GM18867 (cell line): ENCODE measurements around the gene PNMA8A.
"Not testable (repeated sequence)": the region's sequence is repeated elsewhere in the genome, so short reads cannot be mapped to it uniquely, and the experiment has no call there.

Source experiments
- ATAC-seq: cut with Tn5 transposase; IDR thresholded peaks from one replicate; pipeline ENCODE4 v1.9.1; 2021; ENCODE audit warnings: mild to moderate bottlenecking, moderate library complexity; ENCODE audit not compliant: unreplicated experiment

PNMA8A gene

DNA sequence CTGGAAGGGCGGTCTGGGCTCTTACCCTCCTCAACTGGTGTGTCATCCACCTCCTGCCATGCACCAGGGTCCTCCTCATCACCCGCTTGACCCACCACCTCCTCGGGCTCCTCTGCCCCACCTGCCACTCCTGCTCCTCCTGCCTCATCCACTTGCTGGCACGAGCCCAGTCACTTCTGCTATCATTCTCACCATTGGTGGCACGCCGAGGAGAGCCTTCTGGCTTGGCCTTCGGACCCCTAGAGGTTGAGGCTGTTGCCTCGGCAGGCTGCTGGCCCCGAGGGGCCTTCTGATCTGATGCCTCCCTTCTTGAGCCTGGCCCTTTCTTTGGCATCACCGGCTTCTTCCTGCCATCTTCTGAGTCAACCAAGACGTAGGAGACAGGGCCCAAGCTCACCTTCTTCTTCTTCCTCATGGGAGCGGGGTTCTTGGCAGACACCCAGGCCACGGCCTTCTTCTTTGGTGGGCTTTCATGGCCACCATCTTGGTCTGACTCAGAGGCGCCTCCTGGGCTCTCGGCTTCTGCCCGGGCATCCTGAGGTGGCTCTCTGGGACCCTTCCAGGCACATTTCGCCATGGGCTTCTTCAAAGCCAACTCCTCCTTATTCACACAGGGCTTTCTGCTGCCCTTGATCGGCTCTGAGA, 1.7 kb downstream of the PNMA8A start:
- no peak for ATAC-seq

DNA sequence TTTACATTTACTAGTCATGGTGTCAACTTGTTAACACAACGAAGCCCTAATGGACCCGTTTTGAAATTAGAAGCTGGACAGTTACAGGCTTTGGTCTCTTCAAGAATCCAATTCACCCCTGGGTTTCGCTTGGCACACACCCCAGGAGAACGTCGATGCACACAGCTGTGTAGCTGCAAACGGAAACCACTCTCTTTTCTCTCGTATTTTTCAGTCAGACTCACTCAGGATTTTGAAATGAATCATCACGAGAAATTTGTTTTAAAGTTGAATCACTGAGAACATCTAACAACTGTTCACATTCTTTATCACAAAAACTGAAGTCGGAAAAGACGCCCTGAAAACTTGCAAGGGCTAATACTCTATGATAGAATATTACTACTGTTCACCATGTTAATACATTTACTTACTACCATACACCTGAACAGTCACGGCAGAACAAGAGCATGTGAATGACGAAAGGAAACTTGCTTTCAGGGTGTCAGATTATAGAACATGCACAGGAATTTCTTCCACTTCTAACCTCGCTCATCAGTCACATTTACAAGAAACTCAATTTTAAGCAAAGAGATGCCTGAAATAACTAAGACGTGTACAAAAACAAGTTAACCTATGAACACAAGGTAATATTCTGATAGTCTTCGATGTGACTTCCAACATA, 4.7 kb downstream of the PNMA8A start:
- ATAC-seq: peak; percentile 68

DNA sequence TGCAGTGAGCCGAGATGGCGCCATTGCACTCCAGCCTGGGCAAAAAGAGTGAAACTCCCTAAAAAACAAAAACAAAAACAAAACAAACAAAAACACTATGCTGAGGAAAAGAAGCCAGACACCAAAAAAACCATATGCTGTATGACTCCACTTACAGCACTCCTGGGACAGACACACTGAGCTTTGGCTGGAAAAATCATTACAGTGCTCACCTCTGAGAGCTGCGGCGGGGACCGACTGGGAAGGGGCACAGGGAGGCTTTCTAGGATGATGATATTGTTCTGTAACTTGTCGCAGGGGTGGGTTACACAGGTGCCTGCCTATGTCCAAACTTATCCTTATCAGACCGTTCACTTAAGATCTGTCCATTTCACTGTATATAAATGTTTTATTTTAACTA, 7.8 kb downstream of the PNMA8A start:
- no peak for ATAC-seq

DNA sequence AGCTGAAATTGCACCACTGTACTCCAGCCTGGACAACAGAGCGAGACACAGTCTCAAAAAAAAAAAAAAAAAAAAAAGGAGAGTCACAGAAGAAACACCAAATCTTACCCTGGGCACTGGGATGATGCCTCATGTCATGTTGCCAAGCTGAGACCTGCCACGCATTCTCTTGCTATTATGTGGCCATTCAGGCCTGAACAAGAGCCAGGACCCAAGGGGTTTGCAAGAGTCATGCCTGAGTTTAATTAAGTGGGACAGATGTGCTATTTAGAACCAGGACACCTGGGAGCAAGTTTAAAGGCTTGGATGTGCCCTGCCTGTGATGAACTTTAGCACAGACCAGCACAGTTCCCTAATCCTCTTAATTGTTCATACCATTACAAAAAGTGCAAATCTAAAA, 9.8 kb downstream of the PNMA8A start:
- no peak for ATAC-seq

DNA sequence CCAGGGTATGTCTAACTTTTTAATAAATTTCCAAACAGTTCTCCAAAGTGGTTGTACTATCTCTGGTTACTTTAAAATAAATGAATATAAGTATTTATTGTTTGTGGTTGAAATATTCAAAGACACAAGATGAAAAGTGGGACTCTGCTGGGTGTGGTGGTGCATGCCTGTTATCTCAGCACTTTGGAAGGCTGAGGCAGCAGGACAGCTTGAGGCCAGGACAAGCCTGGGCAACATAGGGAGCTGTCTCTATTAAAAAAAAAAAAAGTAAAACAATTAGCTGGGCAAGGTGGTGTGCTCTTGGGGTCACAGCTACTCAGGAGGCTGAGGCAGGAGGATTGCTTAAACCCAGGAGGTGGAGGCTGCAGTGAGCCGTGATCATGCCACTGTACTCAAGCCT, 10.4 kb downstream of the PNMA8A start:
- ATAC-seq: no peak

DNA sequence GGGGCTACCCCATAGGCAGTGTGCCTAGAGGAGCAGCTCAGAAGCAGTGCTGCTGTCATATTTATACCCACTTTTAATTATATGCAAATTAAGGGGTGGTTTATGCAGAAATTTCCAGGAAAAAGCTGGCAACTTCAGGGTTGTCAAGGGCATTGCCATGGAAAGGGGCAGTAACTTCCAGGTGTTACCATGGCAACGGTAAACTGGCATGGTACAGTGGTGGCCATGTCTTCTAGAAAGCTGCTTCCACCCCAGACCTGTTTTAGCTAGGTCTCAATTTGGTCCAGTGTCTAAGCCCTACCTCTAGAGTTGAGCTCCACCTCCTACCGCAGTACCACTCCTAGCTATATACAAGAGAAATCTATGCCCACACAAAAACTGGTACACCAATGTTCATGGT, 11.3 kb downstream of the PNMA8A start:
- no peak for ATAC-seq

DNA sequence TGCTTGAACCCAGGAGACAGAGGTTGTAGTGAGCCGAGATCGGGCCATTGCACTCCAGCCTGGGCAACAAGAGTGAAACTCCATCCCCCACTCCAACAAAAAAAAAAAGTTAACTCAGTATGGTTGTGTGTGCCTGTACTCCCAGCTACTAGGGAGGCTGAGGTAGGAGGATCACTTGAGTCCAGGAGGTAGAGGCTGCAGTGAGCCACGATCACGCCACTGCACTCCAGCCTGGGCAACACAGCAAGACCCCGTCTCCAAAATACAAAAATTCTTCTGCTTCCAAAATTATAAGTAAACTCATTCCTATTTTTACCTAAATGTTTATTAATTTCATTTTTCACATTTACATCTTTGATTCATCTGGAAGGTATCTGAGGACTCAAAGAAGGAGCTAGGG, 14.4 kb downstream of the PNMA8A start:
- ATAC-seq: no peak

DNA sequence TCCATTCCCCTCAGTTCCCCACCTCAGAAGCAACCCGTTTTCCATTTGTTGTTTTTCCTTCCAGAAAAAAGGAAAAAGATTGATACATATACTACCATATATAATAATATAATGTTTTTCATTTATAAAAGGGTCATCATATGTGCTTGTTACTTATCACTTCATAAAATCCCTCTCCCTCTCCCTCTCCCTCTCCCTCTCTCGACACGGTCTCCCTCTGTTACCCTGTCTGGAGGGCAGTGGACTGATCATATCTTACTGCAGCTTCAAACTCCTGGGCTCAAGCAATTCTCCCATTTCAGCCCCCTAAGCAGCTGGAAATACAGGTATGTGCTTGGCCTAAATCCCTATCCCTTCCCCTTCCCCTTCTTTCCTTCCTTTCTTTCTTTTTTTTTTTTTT, 17.1 kb downstream of the PNMA8A start:
- no peak for ATAC-seq

DNA sequence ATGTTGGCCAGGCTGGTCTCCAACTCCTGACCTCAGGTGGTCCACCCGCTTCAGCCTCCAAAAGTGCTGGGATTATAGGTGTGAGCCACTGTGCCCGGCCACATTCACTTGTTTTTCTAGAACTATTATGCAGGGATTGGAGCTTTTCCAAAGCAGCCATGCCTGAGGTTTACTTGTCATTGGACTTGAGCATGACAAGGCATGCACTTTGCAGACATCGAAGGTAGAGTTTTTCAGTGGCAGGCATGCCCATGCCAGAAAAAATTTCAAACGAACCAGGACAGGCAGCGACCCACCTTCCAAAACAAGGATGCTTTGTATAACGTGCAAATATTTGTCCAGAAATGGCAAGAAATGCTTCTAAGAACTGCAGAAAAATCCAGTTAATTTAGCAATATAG, 17.7 kb downstream of the PNMA8A start:
- no peak for ATAC-seq

DNA sequence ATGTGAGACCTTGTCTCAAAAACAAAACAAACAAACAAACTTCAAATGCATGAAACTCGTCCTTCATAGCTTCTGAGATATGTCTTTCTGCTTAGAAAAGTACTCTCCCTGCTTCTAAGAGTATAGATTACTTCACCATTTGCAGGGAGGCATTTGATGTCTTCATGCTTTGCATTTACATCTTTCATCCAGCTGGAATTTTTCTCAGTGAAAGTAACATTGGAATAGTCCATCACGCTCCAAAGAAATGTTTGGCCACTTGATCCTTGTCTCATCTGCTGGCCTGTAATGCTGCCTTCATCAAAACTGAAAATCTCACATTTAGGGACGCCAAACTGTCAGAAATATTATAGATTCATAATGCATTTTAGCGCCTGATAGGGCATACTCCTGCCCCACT, 19.2 kb downstream of the PNMA8A start:
- no peak for ATAC-seq

DNA sequence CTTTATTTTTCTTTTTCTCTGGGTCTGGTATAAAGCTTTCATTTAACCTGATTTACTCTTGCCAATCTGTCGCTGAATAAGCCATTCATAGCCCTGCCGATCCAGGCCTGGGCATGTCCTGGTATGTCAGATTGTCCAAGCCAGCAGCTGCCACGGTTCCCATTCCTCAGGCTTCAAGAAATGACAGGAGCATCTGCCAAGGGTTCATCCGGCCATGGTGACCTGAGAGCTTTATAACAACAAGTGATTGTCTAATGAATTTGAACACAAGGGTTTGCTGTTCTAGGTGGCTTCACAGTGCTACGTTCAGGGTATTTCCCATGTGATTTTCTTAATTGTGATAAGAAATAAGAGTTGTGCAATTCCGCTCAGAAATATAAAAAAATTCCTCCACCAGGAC, 20.0 kb downstream of the PNMA8A start:
- no peak for ATAC-seq

DNA sequence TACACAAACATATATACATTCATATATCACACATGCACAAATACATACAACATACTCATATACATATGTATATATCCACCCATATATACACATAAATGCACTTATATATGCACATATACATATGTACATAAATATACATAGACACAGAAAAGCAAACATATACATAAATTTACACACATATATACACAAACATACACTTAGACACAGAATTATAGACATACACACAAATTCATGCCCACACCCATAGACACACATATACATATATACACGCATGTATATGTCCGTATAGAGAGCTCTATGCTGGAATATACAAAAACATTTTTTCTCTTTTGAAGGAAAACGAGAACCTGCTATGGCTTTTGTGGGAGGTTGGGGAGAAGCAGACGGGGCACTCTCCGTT, 20.6 kb downstream of the PNMA8A start:
- ATAC-seq: no peak

DNA sequence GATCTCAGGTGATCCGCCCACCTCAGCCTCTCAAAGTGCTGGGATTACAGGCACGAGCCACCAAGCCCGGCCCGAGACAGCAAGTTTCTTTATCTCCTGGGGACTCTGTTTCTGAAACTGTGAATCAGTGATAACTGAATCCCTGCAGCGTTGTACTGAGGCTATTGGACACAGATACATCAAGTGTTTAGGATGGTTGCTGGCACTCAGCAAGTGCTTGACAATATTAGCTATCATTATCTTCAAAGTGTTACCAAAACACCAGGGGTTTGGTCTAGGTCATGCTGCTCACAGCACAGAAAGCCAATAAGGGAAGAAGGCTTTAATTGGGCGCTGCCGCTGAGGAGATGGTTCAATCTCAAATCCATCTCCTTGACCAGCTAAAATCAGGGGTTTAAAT, 22.1 kb downstream of the PNMA8A start:
- no peak for ATAC-seq

DNA sequence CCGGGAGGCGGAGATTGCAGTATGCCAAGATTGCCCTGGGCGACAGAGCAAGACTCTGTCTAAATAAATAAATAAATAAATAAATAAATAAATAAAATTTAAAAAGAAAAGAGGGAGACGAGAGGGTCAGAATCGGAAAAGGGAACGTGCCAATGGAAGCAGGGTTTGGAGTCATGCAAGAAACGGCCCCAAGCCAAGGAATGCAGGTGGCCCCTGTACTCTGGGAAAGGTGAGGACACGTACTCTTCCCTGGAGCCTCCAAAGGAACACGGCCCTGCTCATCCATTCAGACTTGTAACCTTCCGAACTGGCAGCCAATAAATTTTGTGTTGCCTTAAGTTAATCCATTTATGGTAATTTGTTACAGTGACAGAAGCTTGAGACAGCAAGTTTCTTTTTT, 22.8 kb downstream of the PNMA8A start:
- no peak for ATAC-seq

DNA sequence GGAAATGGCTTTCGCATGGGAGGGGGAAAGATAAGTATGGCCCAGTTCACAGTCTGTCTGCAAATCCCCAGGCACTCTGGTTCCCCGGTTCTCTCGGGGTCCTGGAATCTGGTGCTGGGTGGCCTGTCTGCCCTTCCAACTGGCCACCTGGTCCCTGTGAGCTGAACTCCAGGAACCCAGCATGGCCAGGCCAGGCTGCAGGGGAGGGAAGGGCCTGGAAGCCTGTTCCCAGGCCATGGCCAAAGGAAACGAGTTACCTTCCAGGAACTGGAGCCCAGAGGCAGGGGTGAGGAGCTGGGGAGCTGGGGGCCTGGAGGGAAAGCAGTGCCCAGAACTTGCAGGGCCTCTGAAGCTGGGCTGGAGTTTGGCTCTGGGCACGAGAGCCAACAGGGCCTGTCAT, 23.5 kb downstream of the PNMA8A start:
- ATAC-seq: no peak

DNA sequence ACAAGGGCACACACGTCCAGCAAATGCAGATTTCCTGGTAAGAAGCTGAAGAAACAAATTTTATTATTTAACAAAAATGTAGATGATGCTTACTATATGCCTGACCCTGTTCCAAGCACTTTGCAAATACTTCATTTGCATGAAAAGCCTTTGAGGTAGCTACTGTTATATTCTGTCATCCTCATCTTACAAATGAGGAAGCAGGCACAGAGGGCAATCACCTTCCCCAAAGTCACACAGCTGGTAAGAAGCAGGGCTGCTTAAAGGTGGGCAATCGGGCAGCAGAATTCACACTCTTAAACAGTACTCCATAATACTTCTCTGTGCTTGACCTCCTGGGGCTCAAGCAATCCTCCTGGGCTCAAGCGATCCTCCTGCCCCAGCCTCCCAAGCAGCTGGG, 24.4 kb downstream of the PNMA8A start:
- no peak for ATAC-seq

DNA sequence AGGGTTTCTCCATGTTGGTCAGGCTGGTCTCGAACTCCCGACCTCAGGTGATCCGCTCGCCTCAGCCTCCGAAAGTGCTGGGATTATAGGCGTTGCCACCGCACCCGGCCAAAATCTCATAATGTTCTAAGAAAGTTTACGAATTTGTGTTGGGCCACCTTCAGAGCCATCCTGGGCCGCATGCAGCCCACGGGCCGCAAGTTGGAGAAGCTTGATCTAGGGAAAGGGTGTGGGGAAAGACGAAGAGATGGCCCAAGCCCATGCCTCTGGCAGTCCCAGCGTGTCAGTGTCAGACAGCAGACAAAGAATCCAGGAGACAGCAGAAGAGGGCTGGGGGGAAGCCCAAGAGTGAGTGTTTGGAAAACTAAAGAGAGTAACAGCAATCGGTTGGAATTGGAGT, 25.3 kb downstream of the PNMA8A start:
- ATAC-seq: no peak

DNA sequence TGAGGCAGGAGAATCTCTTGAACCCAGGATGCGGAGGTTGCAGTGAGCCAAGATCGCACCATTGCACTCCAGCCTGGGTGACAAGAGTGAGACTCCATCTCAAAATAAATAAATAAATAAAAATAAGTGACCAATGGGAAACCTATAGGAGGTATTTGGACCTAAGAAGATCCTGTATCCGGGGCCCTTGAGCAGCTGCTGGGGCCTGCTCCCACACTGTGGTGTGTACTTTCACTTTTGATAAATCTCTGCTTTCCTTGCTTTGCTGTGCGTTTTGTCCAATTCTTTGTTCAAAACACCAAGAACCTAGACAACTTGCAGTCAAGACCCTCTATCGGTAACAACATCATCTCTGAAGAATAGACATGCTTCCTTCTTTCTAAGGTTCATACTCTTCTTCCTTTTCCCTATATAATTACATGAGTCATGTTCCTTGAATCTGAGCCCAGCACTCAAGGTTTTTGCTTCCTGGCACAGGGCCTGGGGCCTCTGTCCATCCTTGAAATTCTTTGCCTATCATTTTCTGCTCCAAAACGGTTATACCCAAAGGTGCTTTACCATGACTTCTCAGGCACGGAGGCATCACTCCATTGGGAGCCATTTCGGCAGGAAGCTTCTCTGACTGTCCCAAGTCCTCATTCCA, 28.4 kb downstream of the PNMA8A start:
- ATAC-seq: no peak

DNA sequence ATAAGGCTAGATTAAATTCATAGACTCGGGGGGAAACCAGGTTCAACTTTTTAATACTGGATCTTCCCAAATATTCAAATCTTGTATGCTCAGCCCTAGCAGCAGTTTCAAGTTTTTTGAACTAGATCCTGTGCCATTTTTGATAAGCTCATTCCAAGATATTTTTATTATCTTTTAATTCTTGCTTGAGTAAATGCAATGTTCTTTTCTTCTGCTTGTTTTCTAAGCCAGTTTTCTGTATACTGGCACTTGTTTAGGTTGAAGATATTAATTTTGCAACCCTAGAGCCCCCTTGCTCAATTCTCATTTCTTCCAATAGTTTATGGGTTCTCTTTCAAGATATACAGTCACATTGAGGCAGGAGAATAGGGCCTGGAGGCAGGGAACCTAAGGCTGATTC, 29.5 kb downstream of the PNMA8A start:
- no peak for ATAC-seq

DNA sequence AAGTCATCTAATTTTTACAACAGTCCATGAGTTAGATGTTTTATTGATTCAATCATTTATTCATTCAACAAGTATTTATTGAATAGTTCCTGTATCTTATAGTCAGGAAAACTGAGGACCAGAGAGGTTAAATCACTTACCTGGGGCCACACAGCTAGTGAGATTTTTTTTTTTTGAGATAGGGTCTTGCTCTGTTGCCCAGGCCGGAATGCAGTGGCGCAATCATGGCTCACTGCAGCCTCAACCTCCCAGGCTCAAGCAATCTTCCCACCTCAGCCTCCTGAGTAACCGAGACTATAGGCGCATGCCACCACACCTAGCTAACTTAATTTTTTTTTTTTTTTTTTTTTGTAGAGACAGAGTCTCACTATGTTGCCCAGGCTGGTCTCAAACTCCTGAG, 35.7 kb downstream of the PNMA8A start:
- not testable (repeated sequence) for ATAC-seq

DNA sequence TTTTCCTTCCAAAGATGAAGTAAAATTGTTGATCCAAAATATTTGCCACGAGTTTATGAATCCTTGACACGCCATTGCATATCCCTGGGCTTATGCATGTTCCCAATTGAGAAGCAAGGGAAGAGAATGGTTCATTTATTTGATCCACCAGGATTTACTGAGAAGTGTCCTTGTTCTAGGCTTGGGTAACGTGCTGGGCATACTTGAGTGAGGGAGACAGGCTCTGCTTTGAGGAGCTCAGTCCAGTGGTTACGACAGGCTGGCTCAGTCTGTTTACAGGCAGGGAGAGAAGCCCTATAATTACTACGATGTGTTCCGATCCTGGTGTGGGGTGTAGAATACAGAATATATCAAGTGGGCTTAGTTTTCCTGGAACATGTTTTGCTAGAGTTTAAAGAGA, 36.4 kb downstream of the PNMA8A start:
- no peak for ATAC-seq

DNA sequence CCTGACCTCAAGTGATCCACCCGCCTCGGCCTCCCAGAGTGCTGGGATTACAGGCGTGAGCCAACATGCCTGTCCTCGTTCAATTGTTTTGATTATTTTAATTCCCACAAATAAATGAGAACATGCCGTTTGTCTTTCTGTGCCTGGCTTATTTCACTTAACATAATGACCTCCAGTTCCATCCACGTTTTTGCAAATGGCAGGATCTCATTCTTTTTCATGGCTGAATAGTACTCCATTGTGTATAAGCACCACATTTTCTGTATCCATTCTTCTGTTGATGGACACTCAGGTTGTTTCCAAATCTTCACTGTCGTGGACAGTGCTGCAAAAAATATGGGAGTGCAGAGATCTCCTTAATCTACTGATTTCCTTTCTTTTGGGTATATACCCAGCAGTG, 37.9 kb downstream of the PNMA8A start:
- not testable (repeated sequence) for ATAC-seq

DNA sequence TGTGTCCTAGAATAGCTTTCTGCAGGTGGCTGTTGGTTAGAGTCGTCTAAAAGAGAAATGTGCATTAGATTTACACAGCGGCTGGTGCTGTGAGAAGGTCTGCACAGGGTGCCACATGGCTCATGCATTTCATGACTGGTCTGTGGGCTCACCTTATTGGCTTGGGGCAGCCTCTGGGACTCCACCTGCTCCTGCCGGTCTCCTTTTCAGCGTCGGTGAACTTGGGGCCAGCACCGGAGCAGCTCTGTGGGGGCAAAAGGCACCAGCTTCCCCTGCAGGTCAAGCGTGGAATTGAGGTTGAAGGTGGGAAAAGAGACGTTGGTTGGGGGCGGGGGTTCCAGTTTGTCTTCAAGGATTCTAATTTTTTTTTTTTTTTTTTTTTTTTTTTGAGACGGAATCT, 39.5 kb downstream of the PNMA8A start:
- no peak for ATAC-seq
